NOMO-1 treated with dmso at 0.1 percent for 144 hours (cell line): ENCODE data around the gene UTS2R.
"Not testable (repeated sequence)": the region's sequence is repeated elsewhere in the genome, so short reads cannot be mapped to it uniquely, and the experiment has no call there.

ENCODE experiments used
- DNase-seq: peaks from one replicate; lab custom pipeline; 2025; ENCODE audit not compliant: unreplicated experiment; lab: John Stamatoyannopoulos, UW

UTS2R gene

DNA sequence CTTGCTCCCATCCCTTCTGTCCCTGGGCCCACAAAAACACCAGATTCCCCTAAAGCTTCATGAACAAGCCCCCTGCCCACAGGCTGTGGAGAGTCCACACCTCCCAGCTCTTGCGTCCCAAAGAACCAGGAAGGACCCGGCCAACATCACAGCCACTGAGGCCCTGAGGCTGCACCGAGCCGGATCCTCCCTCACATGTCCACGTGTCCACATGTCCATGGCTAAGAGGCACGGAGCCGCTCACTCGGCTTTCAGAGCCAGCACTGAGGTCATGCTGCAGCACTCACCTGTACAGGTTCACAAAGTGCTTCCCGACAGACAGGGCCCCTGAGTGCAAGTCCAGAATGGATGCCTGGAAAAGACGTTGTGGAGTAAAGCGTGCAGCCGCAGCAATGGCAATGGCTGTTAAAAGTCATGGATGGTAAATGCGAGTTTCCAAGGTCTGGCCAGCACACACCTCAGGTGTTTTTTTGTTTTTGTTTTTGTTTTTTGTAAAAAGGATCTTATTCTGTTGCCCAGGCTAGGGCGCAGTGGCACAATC lies 34.6 kb downstream of the UTS2R start:
- no peak for DNase-seq

DNA sequence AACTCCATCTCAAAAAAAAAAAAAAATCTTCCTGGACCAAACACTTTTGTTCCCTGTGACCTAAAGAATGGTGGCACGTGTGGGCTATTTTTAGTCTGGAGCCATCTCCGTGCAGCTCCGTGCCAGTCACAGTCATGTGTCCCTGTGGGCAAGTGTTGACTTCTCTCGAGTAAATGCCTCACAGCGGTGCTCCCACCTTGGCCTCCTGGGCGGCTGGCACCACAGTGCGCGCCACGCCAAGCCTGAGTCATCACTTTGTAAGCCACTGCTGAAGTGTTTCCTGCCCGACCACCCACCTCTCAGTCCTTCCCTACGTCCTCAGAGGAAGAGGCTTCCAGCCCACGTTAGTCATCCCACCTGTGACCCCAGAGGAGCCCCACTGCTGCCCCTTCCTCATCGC lies 35.7 kb downstream of the UTS2R start:
- DNase-seq, result no peak

GRCh38 chr17:82408288-82408937 lies 36.8 kb downstream of the UTS2R start:
- no peak for DNase-seq

- DNase-seq, result no peak
Measured at GRCh38 chr17:82408938-82409318, 37.4 kb downstream of the UTS2R start.

- DNase-seq, result no peak
Measured at GRCh38 chr17:82410014-82410716, 38.6 kb downstream of the UTS2R start.

DNA sequence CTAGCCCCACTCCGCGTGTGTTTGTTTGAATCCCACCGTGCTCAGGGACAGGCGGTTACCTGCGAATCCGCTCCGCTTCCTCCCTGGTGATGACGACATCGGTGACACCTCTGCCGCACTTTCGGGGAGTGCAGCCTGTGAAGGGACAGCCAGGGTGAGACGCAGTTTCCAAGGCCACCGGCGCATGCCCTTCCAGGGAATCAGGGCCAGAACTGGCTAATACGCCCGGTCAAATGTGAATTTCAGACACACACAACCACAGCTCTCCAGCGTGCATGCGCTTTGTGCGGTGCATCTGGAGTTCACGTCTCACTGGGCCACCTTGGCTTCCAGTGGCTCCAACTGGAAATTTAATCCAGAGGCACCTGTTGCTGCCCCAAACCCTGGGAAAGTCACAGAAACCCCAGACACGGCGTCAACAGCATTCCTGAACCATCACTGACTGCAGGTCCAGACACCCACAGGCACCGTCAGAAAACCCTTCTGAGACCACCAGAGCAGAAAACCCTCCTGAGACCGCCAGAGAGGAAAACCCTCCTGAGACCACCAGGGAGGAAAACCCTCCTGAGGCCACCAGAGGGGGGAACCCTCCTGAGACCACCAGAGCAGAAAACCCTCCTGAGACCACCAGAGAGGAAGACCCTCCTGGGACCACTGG lies 40.0 kb downstream of the UTS2R start:
- DNase-seq, result no peak

DNA sequence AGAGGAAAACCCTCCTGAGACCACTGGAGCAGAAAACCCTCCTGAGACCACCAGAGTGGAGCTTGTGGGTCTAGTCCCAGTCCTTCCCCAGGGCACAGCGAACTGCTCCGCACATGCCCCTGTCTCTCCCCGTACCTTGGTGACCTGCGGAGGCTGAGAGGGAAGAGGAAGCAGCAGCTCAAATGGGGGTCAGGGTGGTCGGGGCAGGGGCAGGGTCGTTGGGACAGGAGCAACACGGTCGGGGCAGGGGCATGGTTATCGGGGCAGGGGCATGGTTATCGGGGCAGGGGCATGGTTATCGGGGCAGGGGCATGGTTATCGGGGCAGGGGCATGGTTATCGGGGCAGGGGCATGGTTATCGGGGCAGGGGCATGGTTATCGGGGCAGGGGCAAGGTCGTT lies 40.5 kb downstream of the UTS2R start:
- DNase-seq, result not testable (repeated sequence)

- DNase-seq, result no peak
Measured at GRCh38 chr17:82412535-82413520, 41.3 kb downstream of the UTS2R start.

GRCh38 chr17:82414548-82415281 lies 43.1 kb downstream of the UTS2R start:
- peak; percentile 49 for DNase-seq

DNA sequence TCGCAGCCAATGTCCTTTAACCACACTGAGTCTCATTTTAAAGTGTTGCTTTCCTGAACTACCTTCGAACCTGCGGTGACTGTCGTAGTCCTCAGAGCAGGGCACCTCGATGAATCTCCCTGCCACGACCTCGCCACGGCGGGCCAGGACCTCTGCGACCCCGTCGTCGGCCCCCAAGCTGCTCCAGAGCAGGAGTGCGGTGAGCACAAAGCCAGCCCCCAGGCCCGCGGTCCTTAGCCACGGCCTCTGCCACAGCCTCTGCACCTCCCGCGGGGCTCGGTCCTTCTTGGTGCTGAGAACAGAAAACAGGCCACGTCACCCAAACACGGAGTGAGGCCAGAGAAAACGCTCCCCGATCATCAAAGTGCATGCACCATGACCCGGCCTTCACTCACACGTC lies 43.8 kb downstream of the UTS2R start:
- DNase-seq, result no peak

GRCh38 chr17:82415786-82416185 lies 44.2 kb downstream of the UTS2R start:
- DNase-seq, result no peak

DNA sequence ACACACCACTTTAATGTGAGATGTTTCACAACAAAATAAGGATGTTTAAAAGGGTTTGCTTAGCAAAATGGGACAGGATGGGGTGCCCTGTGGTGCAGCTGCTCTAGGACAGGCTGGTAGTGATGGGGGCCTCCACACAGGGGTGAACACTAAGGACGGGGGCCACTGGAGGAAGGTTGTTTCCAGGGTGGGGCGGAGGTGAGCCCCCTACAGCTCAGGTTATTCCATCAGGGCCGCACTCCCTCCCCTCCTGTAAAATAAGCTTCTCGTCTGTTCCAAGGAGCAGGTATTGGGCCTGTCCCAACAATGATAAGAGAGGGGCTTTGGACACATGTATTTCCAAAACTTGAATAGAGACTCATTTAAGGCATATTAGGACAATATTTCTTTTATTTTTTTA lies 44.7 kb downstream of the UTS2R start:
- DNase-seq, result no peak

- DNase-seq, result no peak
Measured at GRCh38 chr17:82416771-82417170, 45.2 kb downstream of the UTS2R start.

- peak; percentile 77 for DNase-seq
Measured at GRCh38 chr17:82418001-82418986, 46.7 kb downstream of the UTS2R start, which contains the start of the genes HEXD and OGFOD3. TSS of gene HEXD (plus strand) at chr17:82418347. CDS start at chr17:82419800, 1,453 bp downstream. TSS of gene OGFOD3 (minus strand) at chr17:82418586. CDS start at chr17:82418485, 101 bp downstream.

DNA sequence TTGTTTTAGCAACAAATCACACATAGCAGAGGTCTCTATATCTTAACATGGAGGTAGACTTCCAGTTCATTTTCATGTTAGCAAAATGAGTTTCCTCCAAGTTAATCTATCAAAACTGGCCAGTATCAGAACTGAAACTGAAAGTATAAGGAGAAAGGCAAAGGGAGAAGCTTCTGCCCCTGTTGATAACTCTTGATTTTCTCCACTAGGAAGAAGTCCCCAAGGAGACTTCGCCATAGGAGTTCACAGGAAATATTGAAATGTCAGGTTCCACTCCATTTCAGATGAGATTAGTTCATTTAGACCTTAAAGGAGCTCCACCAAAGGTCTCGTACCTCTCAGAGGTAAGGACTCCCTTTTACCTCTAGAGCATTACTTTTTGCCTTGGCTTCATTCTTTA lies 48.0 kb downstream of the UTS2R start:
- no peak for DNase-seq

DNA sequence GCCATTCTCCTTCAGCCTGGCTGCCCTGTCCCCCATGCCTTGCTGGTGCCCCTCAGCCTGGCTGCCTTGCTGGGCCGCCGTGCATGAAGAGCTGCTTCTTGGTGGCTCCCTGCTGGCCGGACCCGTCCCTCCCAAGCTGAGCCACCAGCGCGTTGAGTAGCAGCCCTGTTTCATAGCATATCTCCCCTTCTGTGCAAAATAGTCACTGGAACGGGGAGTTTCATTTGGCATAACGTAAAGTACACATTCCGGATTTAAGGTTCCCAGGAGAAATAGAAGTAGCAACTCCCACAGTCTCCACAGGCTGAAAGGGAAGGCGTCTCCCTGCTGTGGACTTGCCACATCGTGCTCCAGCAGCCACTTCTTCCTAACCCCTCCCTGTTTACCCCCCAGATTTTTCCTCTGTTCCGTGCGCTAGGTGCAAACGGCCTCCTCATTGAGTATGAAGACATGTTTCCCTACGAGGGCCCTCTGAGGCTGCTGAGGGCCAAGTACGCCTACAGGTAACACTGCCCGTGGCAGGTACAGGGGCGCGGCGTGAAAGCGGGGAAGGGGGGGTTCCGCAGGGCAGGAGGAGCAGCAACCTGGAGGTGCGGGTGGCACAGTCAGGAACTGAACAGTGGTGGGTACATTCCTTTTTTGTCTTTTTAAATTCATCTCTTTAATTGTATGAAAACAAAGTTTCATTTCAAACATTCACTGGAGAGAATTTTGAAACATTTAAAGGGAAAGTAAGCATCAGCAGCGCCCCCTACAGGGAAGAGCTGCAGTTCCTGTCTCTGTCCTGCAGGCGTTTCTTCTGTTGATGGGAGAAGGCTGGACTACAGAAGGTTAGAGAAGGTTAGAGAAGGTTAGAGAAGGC lies 52.7 kb downstream of the UTS2R start:
- DNase-seq, result no peak

DNA sequence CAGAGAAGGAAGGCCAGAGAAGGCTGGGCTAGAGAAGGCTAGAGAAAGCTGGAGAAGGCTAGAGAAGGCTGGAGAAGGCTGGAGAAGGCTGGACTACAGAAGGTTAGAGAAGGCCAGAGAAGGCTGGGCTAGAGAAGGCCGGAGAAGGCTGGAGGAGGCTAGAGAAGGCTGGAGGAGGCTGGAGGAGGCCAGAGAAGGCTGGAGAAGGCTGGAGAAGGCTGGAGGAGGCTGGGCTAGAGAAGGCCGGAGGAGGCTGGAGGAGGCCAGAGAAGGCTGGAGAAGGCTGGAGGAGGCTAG lies 53.2 kb downstream of the UTS2R start:
- no peak for DNase-seq
